KMS-11 (cell line): ENCODE results near the gene PCDHGB1.
"Not testable (repeated sequence)": the region's sequence is repeated elsewhere in the genome, so short reads cannot be mapped to it uniquely, and the experiment has no call there.

Experiments
- H2AFZ ChIP-seq: fragments of 200-600 bp; sonication (generic); 2 replicates; pipeline ENCODE4 v1.6.1; 2016; ENCODE audit warnings: antibody characterized with exemption, mixed run types, low read depth
- H3K27ac ChIP-seq: fragments of 200-600 bp; sonication (generic); 2 replicates; pipeline ENCODE4 v1.6.1; 2016; ENCODE audit warnings: mild to moderate bottlenecking, mixed run types
- H3K27me3 ChIP-seq: fragments of 200-600 bp; sonication (generic); 2 replicates; pipeline ENCODE4 v1.6.1; 2017; ENCODE audit warnings: mild to moderate bottlenecking, low read depth, mixed run types, moderate library complexity; ENCODE audit not compliant: insufficient read depth
- H3K36me3 ChIP-seq: fragments of 200-600 bp; sonication (generic); 2 replicates; pipeline ENCODE4 v1.6.1; 2017; ENCODE audit warnings: mild to moderate bottlenecking, mixed run types; ENCODE audit not compliant: insufficient read depth
- H3K4me1 ChIP-seq: fragments of 200-600 bp; sonication (generic); 2 replicates; pipeline ENCODE4 v1.6.1; 2016; ENCODE audit warnings: mild to moderate bottlenecking, low read depth, mixed run types; ENCODE audit not compliant: poor library complexity, severe bottlenecking
- H3K4me2 ChIP-seq: fragments of 200-600 bp; sonication (generic); 2 replicates; pipeline ENCODE4 v1.7.0; 2016; ENCODE audit warnings: mild to moderate bottlenecking, mixed run types
- H3K4me3 ChIP-seq: fragments of 200-600 bp; sonication (generic); IDR thresholded peaks from 2 replicates; pipeline ENCODE4 v1.6.1; 2017; ENCODE audit warnings: low read depth, low read length, mixed read lengths; ENCODE audit not compliant: insufficient read depth
- H3K79me2 ChIP-seq: fragments of 200-600 bp; sonication (generic); 2 replicates; pipeline ENCODE4 v1.6.1; 2016; ENCODE audit warnings: low read depth, mixed run types; ENCODE audit not compliant: insufficient read depth
- H3K9ac ChIP-seq: fragments of 200-600 bp; sonication (generic); 2 replicates; pipeline ENCODE4 v1.6.1; 2016; ENCODE audit warnings: mild to moderate bottlenecking, mixed run types
- H4K20me1 ChIP-seq: fragments of 200-600 bp; sonication (generic); 2 replicates; pipeline ENCODE4 v1.6.1; 2016; ENCODE audit warnings: mild to moderate bottlenecking, mixed run types; ENCODE audit not compliant: insufficient read depth
- CTCF ChIP-seq: fragments of 200-600 bp; sonication (generic); conservative IDR thresholded peaks from 2 replicates; pipeline ENCODE4 v1.6.1; 2017; ENCODE audit warnings: low read depth, mild to moderate bottlenecking, antibody characterized with exemption, low read length, moderate library complexity, mixed read lengths

Gene PCDHGB1

DNA sequence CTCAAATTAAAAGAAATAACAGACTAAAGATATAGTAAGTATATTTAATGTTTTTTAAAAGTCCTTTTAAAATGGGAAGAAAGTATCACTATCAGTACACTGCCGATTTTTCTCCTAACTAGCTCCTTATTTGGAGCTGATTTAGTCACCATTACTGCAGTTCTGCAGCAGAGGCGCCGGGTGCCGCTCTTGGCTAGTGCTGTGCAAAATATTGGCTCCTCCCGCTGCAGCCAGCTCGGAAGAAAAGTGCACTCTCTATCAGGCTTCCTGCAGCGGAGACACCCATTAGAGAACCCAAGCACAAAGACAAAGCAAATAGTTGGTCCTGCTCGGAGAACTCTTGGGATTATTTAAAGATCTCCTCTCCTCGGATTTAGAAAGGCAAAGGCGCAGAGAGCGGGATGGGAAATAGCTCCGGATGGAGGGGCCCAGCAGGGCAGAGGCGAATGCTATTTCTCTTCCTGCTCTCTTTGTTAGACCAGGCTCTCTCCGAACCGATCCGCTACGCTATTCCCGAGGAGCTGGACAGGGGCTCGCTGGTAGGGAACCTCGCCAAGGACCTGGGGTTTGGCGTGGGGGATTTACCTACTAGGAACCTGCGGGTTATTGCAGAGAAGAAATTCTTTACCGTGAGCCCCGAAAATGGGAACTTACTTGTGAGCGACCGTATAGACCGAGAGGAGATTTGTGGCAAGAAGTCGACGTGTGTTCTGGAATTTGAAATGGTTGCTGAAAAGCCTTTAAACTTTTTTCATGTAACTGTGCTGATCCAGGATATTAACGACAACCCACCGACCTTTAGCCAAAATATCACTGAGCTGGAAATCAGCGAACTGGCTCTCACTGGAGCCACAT lies 20.3 kb downstream of the PCDHGB1 start, which contains the start of gene PCDHGB3:
Gene PCDHGB3 (plus strand): TSS at position 249 of the 855 bp plus-strand sequence. CDS start 153 bp downstream, at position 402.
- Histone ChIP-seq H3K9ac (no peak within 1 kb of the TSS), H3K27me3 (no peaks in the 10 kb centered on the region), H3K4me3 (no peak within 1 kb of the TSS), H2AFZ (peak within 1 kb of the TSS; percentile 76), H3K4me2 (peak within 1 kb of the TSS; percentile 33; the same call in 1 of the 2 replicates), H3K4me1 (no peaks in the 10 kb centered on the region), H4K20me1 (no peaks in the 10 kb centered on the region), H3K36me3 (no peaks in the 10 kb centered on the region), H3K79me2 (no peaks in the 10 kb centered on the region), H3K27ac (no peak within 1 kb of the TSS)
- TF ChIP-seq CTCF, result peak; percentile 37; the same call in 1 of the 2 replicates

DNA sequence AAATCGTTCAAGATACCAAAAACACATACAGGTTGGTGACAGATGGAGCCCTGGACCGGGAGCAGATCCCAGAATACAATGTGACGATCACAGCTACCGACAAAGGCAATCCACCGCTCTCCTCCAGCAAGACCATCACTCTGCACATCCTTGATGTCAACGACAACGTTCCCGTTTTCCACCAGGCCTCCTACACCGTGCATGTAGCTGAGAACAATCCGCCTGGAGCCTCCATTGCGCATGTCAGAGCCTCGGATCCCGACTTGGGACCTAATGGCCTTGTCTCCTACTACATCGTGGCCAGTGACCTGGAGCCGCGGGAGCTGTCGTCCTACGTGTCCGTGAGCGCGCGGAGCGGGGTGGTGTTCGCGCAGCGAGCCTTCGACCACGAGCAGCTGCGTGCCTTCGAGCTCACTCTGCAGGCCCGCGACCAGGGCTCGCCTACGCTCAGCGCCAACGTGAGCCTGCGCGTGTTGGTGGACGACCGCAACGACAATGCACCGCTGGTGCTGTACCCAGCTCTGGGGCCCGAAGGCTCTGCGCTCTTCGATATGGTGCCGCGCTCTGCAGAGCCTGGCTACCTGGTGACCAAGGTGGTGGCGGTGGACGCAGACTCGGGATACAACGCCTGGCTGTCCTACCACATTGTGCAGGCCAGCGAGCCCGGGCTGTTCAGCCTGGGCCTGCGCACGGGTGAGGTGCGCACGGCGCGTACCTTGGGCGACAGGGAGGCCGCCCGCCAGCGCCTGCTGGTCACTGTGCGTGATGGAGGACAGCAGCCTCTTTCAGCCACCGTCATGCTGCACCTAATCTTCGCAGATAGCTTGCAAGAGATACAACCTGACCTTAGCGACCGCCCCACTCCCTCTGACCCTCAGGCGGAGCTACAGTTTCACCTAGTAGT lies 21.9 kb downstream of the PCDHGB1 start:
- H3K27me3 ChIP-seq, result no peaks in the 10 kb centered on the region
- H3K9ac ChIP-seq, result no peak overlapping the region
- no peak overlapping the region for H3K27ac ChIP-seq
- no peaks in the 10 kb centered on the region for H3K79me2 ChIP-seq
- H4K20me1 ChIP-seq, result no peaks in the 10 kb centered on the region
- no peak overlapping the region for H2AFZ ChIP-seq
- H3K4me2 ChIP-seq, result no peak overlapping the region
- H3K36me3 ChIP-seq, result no peaks in the 10 kb centered on the region
- no peak for TF ChIP-seq CTCF
- H3K4me1 ChIP-seq, result no peaks in the 10 kb centered on the region
- no peak overlapping the region for H3K4me3 ChIP-seq

DNA sequence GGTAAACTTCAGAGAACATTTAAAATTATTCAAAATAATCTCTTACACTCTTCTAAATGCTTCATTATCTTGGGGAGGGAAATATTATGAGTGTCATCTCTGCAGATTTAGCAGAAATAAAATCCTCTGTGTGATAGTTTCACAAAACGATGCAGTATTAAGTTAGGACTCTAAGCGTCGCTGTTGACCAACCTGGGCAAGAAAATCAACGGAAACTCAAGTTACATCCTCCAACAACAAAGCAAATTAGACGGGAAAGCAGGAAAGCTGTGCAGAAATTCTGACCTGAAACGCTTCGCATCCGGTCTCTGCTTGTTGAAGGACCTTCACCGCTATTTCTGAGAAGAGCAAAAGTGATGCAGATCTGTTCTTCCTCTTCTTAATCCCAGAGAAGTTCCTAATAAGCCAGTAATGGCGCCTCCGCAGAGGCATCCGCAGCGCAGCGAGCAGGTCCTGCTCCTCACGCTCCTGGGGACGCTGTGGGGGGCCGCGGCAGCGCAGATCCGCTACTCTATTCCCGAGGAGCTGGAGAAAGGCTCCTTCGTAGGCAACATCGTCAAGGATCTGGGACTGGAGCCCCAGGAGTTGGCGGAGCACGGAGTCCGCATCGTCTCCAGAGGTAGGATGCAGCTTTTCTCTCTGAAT lies 23.9 kb downstream of the PCDHGB1 start, which contains the start of gene PCDHGA6:
Gene PCDHGA6 (plus strand): TSS at position 219 of the 645 bp plus-strand sequence. CDS start 193 bp downstream, at position 412.
- Histone ChIP-seq H3K4me1 (no peaks in the 10 kb centered on the region), H3K36me3 (no peaks in the 10 kb centered on the region), H3K27ac (no peak within 1 kb of the TSS), H3K4me2 (no peak within 1 kb of the TSS), H3K79me2 (no peaks in the 10 kb centered on the region), H2AFZ (no peak within 1 kb of the TSS), H3K4me3 (no peak within 1 kb of the TSS), H3K9ac (no peak within 1 kb of the TSS), H4K20me1 (no peaks in the 10 kb centered on the region), H3K27me3 (no peaks in the 10 kb centered on the region)
- no peak for TF ChIP-seq CTCF

GRCh38 chr5:141374627-141375026 lies 24.7 kb downstream of the PCDHGB1 start:
- TF ChIP-seq CTCF, result no peak
- H3K4me3 ChIP-seq, result no peak overlapping the region
- H3K27me3 ChIP-seq, result no peaks in the 10 kb centered on the region
- no peaks in the 10 kb centered on the region for H3K4me1 ChIP-seq
- H3K4me2 ChIP-seq, result no peak overlapping the region
- H4K20me1 ChIP-seq, result no peaks in the 10 kb centered on the region
- no peaks in the 10 kb centered on the region for H3K36me3 ChIP-seq
- no peak overlapping the region for H3K27ac ChIP-seq
- H3K79me2 ChIP-seq, result no peaks in the 10 kb centered on the region
- H2AFZ ChIP-seq, result no peak overlapping the region
- no peak overlapping the region for H3K9ac ChIP-seq

DNA sequence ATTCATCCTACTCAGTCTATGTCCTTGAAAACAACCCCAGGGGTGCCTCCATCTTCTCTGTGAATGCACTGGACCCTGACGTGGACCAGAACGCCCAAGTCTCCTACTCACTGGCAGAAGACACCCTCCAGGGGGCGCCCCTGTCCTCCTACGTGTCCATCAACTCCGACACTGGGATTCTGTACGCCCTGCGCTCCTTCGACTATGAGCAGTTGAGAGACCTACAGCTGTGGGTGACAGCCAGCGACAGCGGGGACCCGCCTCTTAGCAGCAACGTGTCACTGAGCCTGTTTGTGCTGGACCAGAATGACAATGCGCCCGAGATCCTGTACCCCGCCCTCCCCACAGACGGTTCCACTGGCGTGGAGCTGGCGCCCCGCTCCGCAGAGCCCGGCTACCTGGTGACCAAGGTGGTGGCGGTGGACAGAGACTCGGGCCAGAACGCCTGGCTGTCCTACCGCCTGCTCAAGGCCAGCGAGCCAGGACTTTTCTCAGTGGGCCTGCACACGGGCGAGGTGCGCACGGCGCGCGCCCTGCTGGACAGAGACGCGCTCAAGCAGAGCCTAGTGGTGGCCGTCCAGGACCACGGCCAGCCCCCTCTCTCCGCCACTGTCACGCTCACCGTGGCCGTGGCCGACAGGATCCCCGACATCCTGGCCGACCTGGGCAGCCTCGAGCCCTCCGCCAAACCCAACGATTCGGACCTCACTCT lies 25.7 kb downstream of the PCDHGB1 start:
- not testable (repeated sequence) for H4K20me1 ChIP-seq, H3K36me3 ChIP-seq, H2AFZ ChIP-seq, H3K27me3 ChIP-seq, H3K4me2 ChIP-seq, H3K4me1 ChIP-seq, H3K4me3 ChIP-seq, H3K9ac ChIP-seq, H3K79me2 ChIP-seq, H3K27ac ChIP-seq
